HG03521 (cell line): Measurements from ENCODE around the gene KREMEN2.

ENCODE experiments used
- ATAC-seq: cut with Tn5 transposase; IDR thresholded peaks from one replicate; pipeline ENCODE4 v1.9.1; 2021; ENCODE audit warnings: mild to moderate bottlenecking, moderate library complexity; ENCODE audit not compliant: unreplicated experiment

Gene KREMEN2

GRCh38 chr16:2963074-2963722 lies 877 bp upstream of the KREMEN2 start:
- ATAC-seq, result no peak

- no peak for ATAC-seq
Measured at GRCh38 chr16:2964475-2965336, 631 bp downstream of the KREMEN2 start.

- no peak for ATAC-seq
Measured at GRCh38 chr16:2966043-2966807, 2.1 kb downstream of the KREMEN2 start.

GRCh38 chr16:2966808-2967191 lies 2.7 kb downstream of the KREMEN2 start:
- no peak for ATAC-seq

GRCh38 chr16:2967211-2967631 lies 3.1 kb downstream of the KREMEN2 start:
- ATAC-seq, result no peak

GRCh38 chr16:2967721-2968161 lies 3.7 kb downstream of the KREMEN2 start:
- no peak for ATAC-seq

- ATAC-seq, result no peak
Measured at GRCh38 chr16:2968368-2968737, 4.3 kb downstream of the KREMEN2 start.

GRCh38 chr16:2968738-2969544 lies 4.9 kb downstream of the KREMEN2 start, which contains the start of gene PAQR4:
TSS of gene PAQR4 (plus strand) at chr16:2969348. CDS start at chr16:2969675, 327 bp downstream.
- peak; percentile 70 for ATAC-seq

- no peak for ATAC-seq
Measured at GRCh38 chr16:2969545-2970521, 5.8 kb downstream of the KREMEN2 start.

- ATAC-seq, result no peak
Measured at GRCh38 chr16:2970563-2970962, 6.5 kb downstream of the KREMEN2 start.

GRCh38 chr16:2971134-2971984 lies 7.3 kb downstream of the KREMEN2 start:
- no peak for ATAC-seq

- no peak for ATAC-seq
Measured at GRCh38 chr16:2971985-2972784, 8.1 kb downstream of the KREMEN2 start.

GRCh38 chr16:2973093-2973492 lies 9.0 kb downstream of the KREMEN2 start:
- ATAC-seq, result no peak

- ATAC-seq, result no peak
Measured at GRCh38 chr16:2973605-2974318, 9.7 kb downstream of the KREMEN2 start.

GRCh38 chr16:2974319-2975056 lies 10.4 kb downstream of the KREMEN2 start:
- no peak for ATAC-seq

GRCh38 chr16:2975161-2975795 lies 11.2 kb downstream of the KREMEN2 start:
- no peak for ATAC-seq
